ENCODE results near the gene ATXN1.

The ATXN1 gene

DNA sequence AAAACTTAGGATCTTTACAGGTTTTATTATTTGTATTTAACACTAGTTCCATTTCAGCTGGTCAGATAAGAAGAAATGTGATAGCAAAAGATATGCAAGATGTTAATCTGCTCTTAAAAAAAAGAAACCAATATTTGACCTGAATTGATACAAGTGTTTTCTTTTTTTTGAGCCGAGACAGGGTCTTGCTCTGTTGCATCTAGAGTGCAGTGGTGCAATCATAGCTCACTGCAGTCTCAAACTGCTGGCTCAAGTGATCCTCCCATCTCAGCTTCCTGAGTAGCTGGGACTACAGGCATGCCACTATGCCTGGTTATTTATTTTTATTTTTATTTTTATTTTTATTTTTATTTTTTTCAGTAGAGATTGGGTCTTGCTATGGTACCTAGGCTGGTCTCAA is 389.9 kb downstream of the ATXN1 start:
- H3K9me3 ChIP-seq (ENCODE audit: control insufficient read depth, insufficient read depth, low read depth, low read length) = no peaks in the 10 kb centered on the region
- TF ChIP-seq ZNF223 (tag by site-specific recombination; IDR thresholded peaks at IDR 0.05) = no peak
- TF ChIP-seq ZFP37 (tag by site-specific recombination; IDR thresholded peaks at IDR 0.05) = no peak
- no peak for TF ChIP-seq ATF2 (tag by site-specific recombination; IDR thresholded peaks at IDR 0.05; ENCODE audit: low read depth)
- no peak for TF ChIP-seq BCL11B (tag by site-specific recombination; IDR thresholded peaks at IDR 0.05; ENCODE audit: low read depth)
- TF ChIP-seq KLF7 (tag by site-specific recombination; IDR thresholded peaks at IDR 0.05; ENCODE audit: borderline replicate concordance) = no peak
- no peak for TF ChIP-seq ZNF677 (tag by site-specific recombination; IDR thresholded peaks at IDR 0.05)
- TF ChIP-seq ZNF423 (tag by site-specific recombination; IDR thresholded peaks at IDR 0.05) = no peak
- TF ChIP-seq ZNF354C (tag by site-specific recombination; IDR thresholded peaks at IDR 0.05; ENCODE audit: borderline replicate concordance, low read depth) = no peak
- TF ChIP-seq REPIN1 (tag by site-specific recombination; IDR thresholded peaks at IDR 0.05; ENCODE audit: low read depth) = no peak
- no peak for TF ChIP-seq YY2 (tag by site-specific recombination; IDR thresholded peaks at IDR 0.05)
- TF ChIP-seq ZNF121 (tag by site-specific recombination; IDR thresholded peaks at IDR 0.05) = no peak
- no peak for TF ChIP-seq ZNF221 (tag by site-specific recombination; IDR thresholded peaks at IDR 0.05; ENCODE audit: borderline replicate concordance)
- TF ChIP-seq, protein P1, sequence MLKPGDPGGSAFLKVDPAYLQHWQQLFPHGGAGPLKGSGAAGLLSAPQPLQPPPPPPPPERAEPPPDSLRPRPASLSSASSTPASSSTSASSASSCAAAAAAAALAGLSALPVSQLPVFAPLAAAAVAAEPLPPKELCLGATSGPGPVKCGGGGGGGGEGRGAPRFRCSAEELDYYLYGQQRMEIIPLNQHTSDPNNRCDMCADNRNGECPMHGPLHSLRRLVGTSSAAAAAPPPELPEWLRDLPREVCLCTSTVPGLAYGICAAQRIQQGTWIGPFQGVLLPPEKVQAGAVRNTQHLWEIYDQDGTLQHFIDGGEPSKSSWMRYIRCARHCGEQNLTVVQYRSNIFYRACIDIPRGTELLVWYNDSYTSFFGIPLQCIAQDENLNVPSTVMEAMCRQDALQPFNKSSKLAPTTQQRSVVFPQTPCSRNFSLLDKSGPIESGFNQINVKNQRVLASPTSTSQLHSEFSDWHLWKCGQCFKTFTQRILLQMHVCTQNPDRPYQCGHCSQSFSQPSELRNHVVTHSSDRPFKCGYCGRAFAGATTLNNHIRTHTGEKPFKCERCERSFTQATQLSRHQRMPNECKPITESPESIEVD (tag by site-specific recombination; IDR thresholded peaks at IDR 0.05) = no peak
- TF ChIP-seq ZNF585B (tag by site-specific recombination; IDR thresholded peaks at IDR 0.05) = no peak
- TF ChIP-seq ZNF514 (tag by site-specific recombination; IDR thresholded peaks at IDR 0.05) = no peak
- H3K36me3 ChIP-seq (ENCODE audit: control insufficient read depth in 2 of 2, insufficient read depth in 1 of 2, low read length in 2 of 2) = no peaks in the 10 kb centered on the region
- ChIA-PET CTCF (no interaction called here), POLR2A (interaction anchor here (0.7 kb wide), 1 partner anchor 1345 kb away, joined by 3 read pairs; no protein-coding TSS in a partner anchor)
- no peak overlapping the region for H3K27ac ChIP-seq (ENCODE audit: extremely low read depth, low read depth, low read length)
- H3K4me3 ChIP-seq (ENCODE audit: low read depth, low read length) = no peak overlapping the region
- no peaks in the 10 kb centered on the region; the same call in 1 of the 2 replicates for H3K4me1 ChIP-seq (ENCODE audit: control insufficient read depth, insufficient read depth, low read length)

DNA sequence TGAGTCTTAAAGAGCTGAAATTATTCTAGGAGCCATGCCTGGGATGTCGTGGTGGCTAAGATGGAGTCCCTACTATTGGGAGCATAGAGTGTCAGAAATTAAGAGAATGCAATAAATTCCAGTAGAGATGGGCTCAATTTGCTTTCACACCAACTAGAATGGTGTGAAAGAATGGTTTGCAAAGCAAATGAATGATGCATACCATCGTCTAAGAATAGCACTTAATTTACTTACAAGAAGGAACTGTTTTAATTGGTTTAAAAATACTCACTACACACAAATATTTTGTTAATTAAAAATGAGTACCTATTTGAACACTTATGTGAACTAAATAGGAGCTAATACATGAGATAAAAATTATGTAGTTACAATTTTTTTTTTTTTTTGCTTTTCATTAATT is 390.3 kb downstream of the ATXN1 start:
- no peaks in the 10 kb centered on the region; the same call in 1 of the 2 replicates for H3K4me1 ChIP-seq (ENCODE audit: control insufficient read depth, insufficient read depth, low read length)
- H3K36me3 ChIP-seq (ENCODE audit: control insufficient read depth in 2 of 2, insufficient read depth in 1 of 2, low read length in 2 of 2) = no peaks in the 10 kb centered on the region
- TF ChIP-seq ZSCAN16 (tag by site-specific recombination; IDR thresholded peaks at IDR 0.05) (no peak), ZBTB17 (tag by site-specific recombination; IDR thresholded peaks at IDR 0.05) (no peak), MZF1 (tag by site-specific recombination; IDR thresholded peaks at IDR 0.05; ENCODE audit: borderline replicate concordance) (no peak)
- TF ChIP-seq, protein P2, sequence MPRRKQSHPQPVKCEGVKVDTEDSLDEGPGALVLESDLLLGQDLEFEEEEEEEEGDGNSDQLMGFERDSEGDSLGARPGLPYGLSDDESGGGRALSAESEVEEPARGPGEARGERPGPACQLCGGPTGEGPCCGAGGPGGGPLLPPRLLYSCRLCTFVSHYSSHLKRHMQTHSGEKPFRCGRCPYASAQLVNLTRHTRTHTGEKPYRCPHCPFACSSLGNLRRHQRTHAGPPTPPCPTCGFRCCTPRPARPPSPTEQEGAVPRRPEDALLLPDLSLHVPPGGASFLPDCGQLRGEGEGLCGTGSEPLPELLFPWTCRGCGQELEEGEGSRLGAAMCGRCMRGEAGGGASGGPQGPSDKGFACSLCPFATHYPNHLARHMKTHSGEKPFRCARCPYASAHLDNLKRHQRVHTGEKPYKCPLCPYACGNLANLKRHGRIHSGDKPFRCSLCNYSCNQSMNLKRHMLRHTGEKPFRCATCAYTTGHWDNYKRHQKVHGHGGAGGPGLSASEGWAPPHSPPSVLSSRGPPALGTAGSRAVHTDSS (tag by site-specific recombination; IDR thresholded peaks at IDR 0.05) = no peak
- H3K27ac ChIP-seq (ENCODE audit: extremely low read depth, low read depth, low read length) = no peak overlapping the region
- H3K4me3 ChIP-seq (ENCODE audit: low read depth, low read length) = no peak overlapping the region
- H3K9me3 ChIP-seq (ENCODE audit: control insufficient read depth, insufficient read depth, low read depth, low read length) = no peaks in the 10 kb centered on the region
- ChIA-PET CTCF (interaction anchor here (0.6 to 1.0 kb wide), 2 partner anchors 16 to 498 kb away, joined by 3 to 4 read pairs; no protein-coding TSS in a partner anchor), POLR2A (interaction anchor here (0.6 to 0.7 kb wide), 2 partner anchors 1333 to 1346 kb away, joined by 3 to 4 read pairs; no protein-coding TSS in a partner anchor)
